Vagina (tissue), 2 donors: ENCODE results near the gene RLN3. TPM values are rescaled to one million over a fixed set of nuclear protein-coding genes. Genes with fewer than 3 reads are reported as not detected.
A peak's percentile ranks its signal among the peaks of the same experiment; 100 is the strongest.
"Not testable (repeated sequence)": the region's sequence is repeated elsewhere in the genome, so short reads cannot be mapped to it uniquely, and the experiment has no call there.

Experiments used
- DNase-seq, 2 donors: peaks; one replicate each; pipeline ENCODE4 v3.0.0-alpha.2; 2017; ENCODE audit errors: extremely low spot score in 2 of 2
- H3K27ac ChIP-seq: fragments of 200-600 bp; sonication (generic); one replicate; pipeline ENCODE4 v1.5.1; 2019
- H3K27me3 ChIP-seq: fragments of 200-600 bp; sonication (generic); one replicate; pipeline ENCODE4 v1.5.1; 2019
- H3K36me3 ChIP-seq, 2 donors: fragments of 200-600 bp; sonication (generic); one replicate each; pipeline ENCODE4 v1.5.1; 2017 to 2019
- H3K4me1 ChIP-seq: fragments of 200-600 bp; sonication (generic); one replicate; pipeline ENCODE4 v1.5.1; 2019
- H3K4me3 ChIP-seq, 2 donors: fragments of 200-600 bp; sonication (generic); 1 replicate in 1 of 2; 2 replicates in 1 of 2; pipeline ENCODE4 v1.5.1; 2016 to 2019
- H3K9me3 ChIP-seq: fragments of 200-600 bp; sonication (generic); one replicate; pipeline ENCODE4 v1.5.1; 2019
- POLR2A ChIP-seq, 2 donors: fragments of 450-650 bp; IDR thresholded peaks; one replicate each; pipeline ENCODE4 v1.6.1; 2017; ENCODE audit warnings: antibody characterized with exemption in 2 of 2, mild to moderate bottlenecking in 2 of 2, moderate library complexity in 2 of 2
- POLR2AphosphoS5 ChIP-seq, 2 donors: sonication (generic); formaldehyde crosslinking; IDR thresholded peaks; one replicate each; pipeline ENCODE4 v1.9.0; 2017; ENCODE audit warnings: antibody characterized with exemption in 2 of 2, mild to moderate bottlenecking in 2 of 2, low read depth in 1 of 2; ENCODE audit not compliant: insufficient read depth in 1 of 2
- intact Hi-C: fragments of 100-400 bp; cut with DNase I; formaldehyde crosslinking; loops from one replicate; pipeline ENCODE4 v1.15.1; 2023
- total RNA-seq: library from RNA; depleted of rRNA; stranded (reverse); fragments of >200 nt; gene quantifications from one replicate; pipeline ENCODE4 v1.2.3, GENCODE V29; 2016
- TF ChIP-seq, protein P1 (sequence below), 3 experiments: fragments of 450-650 bp in 2 of 3; fragments of 200-600 bp in 1 of 3; sonication (generic) in 1 of 3; IDR thresholded peaks; one replicate each; pipeline ENCODE4 v1.5.1; 2017 to 2019; ENCODE audit warnings: antibody characterized with exemption in 3 of 3, mild to moderate bottlenecking in 2 of 3, moderate library complexity in 2 of 3

Gene RLN3
- total RNA-seq, 1 donor from 2014 or later, result not detected

GRCh38 chr19:14021474-14021873 lies 6.5 kb upstream of the RLN3 start:
- DNase-seq, result no peak
- TF ChIP-seq, protein P1, sequence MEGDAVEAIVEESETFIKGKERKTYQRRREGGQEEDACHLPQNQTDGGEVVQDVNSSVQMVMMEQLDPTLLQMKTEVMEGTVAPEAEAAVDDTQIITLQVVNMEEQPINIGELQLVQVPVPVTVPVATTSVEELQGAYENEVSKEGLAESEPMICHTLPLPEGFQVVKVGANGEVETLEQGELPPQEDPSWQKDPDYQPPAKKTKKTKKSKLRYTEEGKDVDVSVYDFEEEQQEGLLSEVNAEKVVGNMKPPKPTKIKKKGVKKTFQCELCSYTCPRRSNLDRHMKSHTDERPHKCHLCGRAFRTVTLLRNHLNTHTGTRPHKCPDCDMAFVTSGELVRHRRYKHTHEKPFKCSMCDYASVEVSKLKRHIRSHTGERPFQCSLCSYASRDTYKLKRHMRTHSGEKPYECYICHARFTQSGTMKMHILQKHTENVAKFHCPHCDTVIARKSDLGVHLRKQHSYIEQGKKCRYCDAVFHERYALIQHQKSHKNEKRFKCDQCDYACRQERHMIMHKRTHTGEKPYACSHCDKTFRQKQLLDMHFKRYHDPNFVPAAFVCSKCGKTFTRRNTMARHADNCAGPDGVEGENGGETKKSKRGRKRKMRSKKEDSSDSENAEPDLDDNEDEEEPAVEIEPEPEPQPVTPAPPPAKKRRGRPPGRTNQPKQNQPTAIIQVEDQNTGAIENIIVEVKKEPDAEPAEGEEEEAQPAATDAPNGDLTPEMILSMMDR (IDR thresholded peaks at IDR 0.05), result no peak
- TF ChIP-seq POLR2AphosphoS5 (IDR thresholded peaks at IDR 0.05; ENCODE audit: insufficient read depth in 1 of 2, low read depth in 1 of 2) (no peak), POLR2A (IDR thresholded peaks at IDR 0.05) (no peak)
- Histone ChIP-seq H3K4me3 (no peak overlapping the region), H3K9me3 (no peaks in the 10 kb centered on the region), H3K36me3 (no peaks in the 10 kb centered on the region), H3K27me3 (no peaks in the 10 kb centered on the region), H3K4me1 (no peaks in the 10 kb centered on the region), H3K27ac (no peak overlapping the region)
- intact Hi-C loops, result no loop called here

- intact Hi-C loops, result no loop called here
- no peak overlapping the region for H3K4me3 ChIP-seq
- TF ChIP-seq POLR2A (IDR thresholded peaks at IDR 0.05) (no peak), POLR2AphosphoS5 (IDR thresholded peaks at IDR 0.05; ENCODE audit: insufficient read depth in 1 of 2, low read depth in 1 of 2) (no peak)
- TF ChIP-seq, protein P1 (IDR thresholded peaks at IDR 0.05), result no peak
- H3K27me3 ChIP-seq, result no peaks in the 10 kb centered on the region
- H3K4me1 ChIP-seq, result no peaks in the 10 kb centered on the region
- H3K36me3 ChIP-seq, result no peaks in the 10 kb centered on the region
- no peak for DNase-seq
- no peak overlapping the region for H3K27ac ChIP-seq
- H3K9me3 ChIP-seq, result no peaks in the 10 kb centered on the region
Observed at GRCh38 chr19:14022469-14022868, 5.5 kb upstream of the RLN3 start.

GRCh38 chr19:14023404-14024235 lies 4.3 kb upstream of the RLN3 start:
- DNase-seq, result no peak
- H3K9me3 ChIP-seq, result no peaks in the 10 kb centered on the region
- H3K27me3 ChIP-seq, result no peaks in the 10 kb centered on the region
- H3K36me3 ChIP-seq, result no peaks in the 10 kb centered on the region
- intact Hi-C loops, result no loop called here
- TF ChIP-seq, protein P1 (IDR thresholded peaks at IDR 0.05), result no peak
- TF ChIP-seq POLR2A (IDR thresholded peaks at IDR 0.05), result no peak
- TF ChIP-seq POLR2AphosphoS5 (IDR thresholded peaks at IDR 0.05; ENCODE audit: insufficient read depth in 1 of 2, low read depth in 1 of 2), result peak in 1 of 2 donors; percentile 31
- H3K27ac ChIP-seq, result no peak overlapping the region
- no peak overlapping the region for H3K4me3 ChIP-seq
- H3K4me1 ChIP-seq, result no peaks in the 10 kb centered on the region

- H3K9me3 ChIP-seq, intact Hi-C loops, H3K4me1 ChIP-seq, H3K4me3 ChIP-seq, H3K27me3 ChIP-seq, H3K36me3 ChIP-seq, H3K27ac ChIP-seq, DNase-seq: not testable (repeated sequence)
Observed at GRCh38 chr19:14026652-14027192, 1.2 kb upstream of the RLN3 start.

DNA sequence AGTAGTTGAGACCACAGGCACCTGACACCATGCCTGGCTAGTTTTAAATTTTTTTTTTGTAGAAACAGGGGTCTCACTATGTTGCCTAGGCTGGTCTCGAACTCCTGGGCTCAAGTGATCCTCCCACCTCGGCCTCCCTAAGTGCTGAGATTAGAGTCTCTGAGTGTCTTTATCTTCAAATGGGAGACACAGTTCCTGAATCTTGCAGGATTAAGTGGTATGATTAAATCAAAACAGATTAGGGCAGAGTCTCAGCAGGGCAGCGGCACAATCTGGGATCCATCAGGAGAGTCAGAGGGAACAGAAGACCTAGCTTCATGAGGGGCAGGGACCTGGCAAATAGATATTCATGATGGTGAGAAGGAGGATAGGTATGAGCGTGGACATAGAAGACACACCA lies 953 bp downstream of the RLN3 start:
- DNase-seq, result no peak
- intact Hi-C loops, result no loop called here
- TF ChIP-seq POLR2AphosphoS5 (IDR thresholded peaks at IDR 0.05; ENCODE audit: insufficient read depth in 1 of 2, low read depth in 1 of 2), result no peak
- TF ChIP-seq POLR2A (IDR thresholded peaks at IDR 0.05), result no peak
- TF ChIP-seq, protein P1 (IDR thresholded peaks at IDR 0.05), result no peak
- no peaks in the 10 kb centered on the region for H3K9me3 ChIP-seq
- H3K27ac ChIP-seq, result no peak overlapping the region
- H3K4me3 ChIP-seq, result no peak overlapping the region
- no peaks in the 10 kb centered on the region for H3K27me3 ChIP-seq
- H3K36me3 ChIP-seq, result no peaks in the 10 kb centered on the region
- peaks cover 15% of the 10 kb centered on the region for H3K4me1 ChIP-seq
